DOHH2 (cell line): ENCODE measurements around the gene CHEK1.
A peak's percentile ranks its signal among the peaks of the same experiment; 100 is the strongest.

Source experiments
- H3F3A ChIP-seq: fragments of 200-600 bp; sonication (generic), shearing (Covaris generic); 2 replicates; pipeline ENCODE4 v1.6.0; 2016; ENCODE audit warnings: antibody characterized with exemption, mild to moderate bottlenecking; ENCODE audit not compliant: control insufficient read depth, insufficient read depth
- H3K27ac ChIP-seq: fragments of 200-600 bp; sonication (generic); 2 replicates; pipeline ENCODE4 v1.5.1; 2014; ENCODE audit warnings: low read depth, mild to moderate bottlenecking, low read length, moderate library complexity
- H3K27me3 ChIP-seq: fragments of 200-600 bp; sonication (generic); 2 replicates; pipeline ENCODE4 v1.6.1; 2014; ENCODE audit warnings: mild to moderate bottlenecking, low read length, mixed read lengths; ENCODE audit not compliant: control insufficient read depth
- H3K36me3 ChIP-seq: fragments of 200-600 bp; sonication (generic); 2 replicates; pipeline ENCODE4 v1.6.1; 2014; ENCODE audit warnings: mild to moderate bottlenecking, low read length, moderate library complexity, mixed read lengths; ENCODE audit not compliant: control insufficient read depth
- H3K4me1 ChIP-seq: fragments of 200-600 bp; sonication (generic); 2 replicates; pipeline ENCODE4 v1.6.1; 2014; ENCODE audit warnings: mild to moderate bottlenecking, low read length, mixed read lengths; ENCODE audit not compliant: control insufficient read depth
- H3K4me2 ChIP-seq: fragments of 200-600 bp; sonication (generic); 2 replicates; pipeline ENCODE4 v1.6.0; 2014; ENCODE audit warnings: mild to moderate bottlenecking, low read length, moderate library complexity
- H3K4me3 ChIP-seq: fragments of 200-600 bp; sonication (generic); 2 replicates; pipeline ENCODE4 v1.5.1; 2014; ENCODE audit warnings: mild to moderate bottlenecking, low read length, mixed read lengths
- H3K79me2 ChIP-seq: fragments of 200-600 bp; sonication (generic); 2 replicates; pipeline ENCODE4 v1.6.1; 2014; ENCODE audit warnings: mild to moderate bottlenecking, low read length, mixed read lengths; ENCODE audit not compliant: control insufficient read depth
- H3K9me2 ChIP-seq: fragments of 200-600 bp; sonication (generic); replicated peaks from 2 replicates; pipeline ENCODE4 v1.6.1; 2014; ENCODE audit warnings: mild to moderate bottlenecking, low read length, mixed read lengths; ENCODE audit not compliant: control insufficient read depth
- H3K9me3 ChIP-seq: fragments of 200-600 bp; sonication (generic); 2 replicates; pipeline ENCODE4 v1.6.1; 2014; ENCODE audit warnings: antibody characterized with exemption, low read length, mixed read lengths; ENCODE audit not compliant: control insufficient read depth, insufficient read depth
- H4K20me1 ChIP-seq: fragments of 200-600 bp; sonication (generic); 2 replicates; pipeline ENCODE4 v1.6.0; 2014; ENCODE audit warnings: low read depth, mild to moderate bottlenecking, antibody characterized with exemption, low read length, moderate library complexity; ENCODE audit not compliant: control insufficient read depth, insufficient read depth
- EZH2phosphoT487 ChIP-seq: fragments of 200-600 bp; sonication (generic); IDR thresholded peaks from 2 replicates; pipeline ENCODE4 v1.6.1; 2017; ENCODE audit warnings: borderline replicate concordance, mild to moderate bottlenecking, antibody characterized with exemption, low read length, moderate library complexity, mixed read lengths
- TF ChIP-seq, protein P1 (sequence below): fragments of 200-600 bp; sonication (generic); IDR thresholded peaks from one replicate; pipeline ENCODE4 v1.5.1; 2014; ENCODE audit warnings: antibody characterized with exemption, mild to moderate bottlenecking, low read depth, low read length; ENCODE audit not compliant: poor library complexity, severe bottlenecking

The CHEK1 gene

DNA sequence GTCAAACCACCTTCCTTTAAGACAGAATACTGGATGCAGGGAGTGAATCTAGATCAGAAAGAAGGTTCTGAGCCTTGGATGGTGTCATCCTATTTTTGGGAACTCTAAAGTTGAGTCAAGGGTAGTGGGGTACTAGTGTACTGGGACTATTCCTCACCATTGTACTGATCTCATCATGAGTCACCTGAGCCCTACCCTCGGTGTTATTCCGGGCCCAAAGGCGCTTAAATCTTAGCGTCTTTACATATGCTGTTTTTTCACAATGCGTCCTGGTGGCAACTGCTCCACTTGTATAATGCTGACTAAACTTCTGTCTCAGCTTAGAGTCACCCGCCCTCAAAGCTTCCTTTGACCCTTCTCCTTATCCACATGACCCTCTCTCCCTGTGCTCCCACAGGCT is 95.8 kb downstream of the CHEK1 start:
- H3K9me3 ChIP-seq, result no peaks in the 10 kb centered on the region
- H3F3A ChIP-seq, result no peaks in the 10 kb centered on the region
- H3K4me3 ChIP-seq, result no peak overlapping the region
- peaks cover 11% of the 10 kb centered on the region for H3K27me3 ChIP-seq
- H3K4me2 ChIP-seq, result no peak overlapping the region
- H3K36me3 ChIP-seq, result no peaks in the 10 kb centered on the region
- H3K27ac ChIP-seq, result no peak overlapping the region
- no peaks in the 10 kb centered on the region for H3K4me1 ChIP-seq
- H3K9me2 ChIP-seq, result no peaks in the 10 kb centered on the region
- TF ChIP-seq, protein P1, sequence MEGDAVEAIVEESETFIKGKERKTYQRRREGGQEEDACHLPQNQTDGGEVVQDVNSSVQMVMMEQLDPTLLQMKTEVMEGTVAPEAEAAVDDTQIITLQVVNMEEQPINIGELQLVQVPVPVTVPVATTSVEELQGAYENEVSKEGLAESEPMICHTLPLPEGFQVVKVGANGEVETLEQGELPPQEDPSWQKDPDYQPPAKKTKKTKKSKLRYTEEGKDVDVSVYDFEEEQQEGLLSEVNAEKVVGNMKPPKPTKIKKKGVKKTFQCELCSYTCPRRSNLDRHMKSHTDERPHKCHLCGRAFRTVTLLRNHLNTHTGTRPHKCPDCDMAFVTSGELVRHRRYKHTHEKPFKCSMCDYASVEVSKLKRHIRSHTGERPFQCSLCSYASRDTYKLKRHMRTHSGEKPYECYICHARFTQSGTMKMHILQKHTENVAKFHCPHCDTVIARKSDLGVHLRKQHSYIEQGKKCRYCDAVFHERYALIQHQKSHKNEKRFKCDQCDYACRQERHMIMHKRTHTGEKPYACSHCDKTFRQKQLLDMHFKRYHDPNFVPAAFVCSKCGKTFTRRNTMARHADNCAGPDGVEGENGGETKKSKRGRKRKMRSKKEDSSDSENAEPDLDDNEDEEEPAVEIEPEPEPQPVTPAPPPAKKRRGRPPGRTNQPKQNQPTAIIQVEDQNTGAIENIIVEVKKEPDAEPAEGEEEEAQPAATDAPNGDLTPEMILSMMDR, result no peak
- TF ChIP-seq EZH2phosphoT487, result no peak
- no peaks in the 10 kb centered on the region for H3K79me2 ChIP-seq
- no peaks in the 10 kb centered on the region for H4K20me1 ChIP-seq

DNA sequence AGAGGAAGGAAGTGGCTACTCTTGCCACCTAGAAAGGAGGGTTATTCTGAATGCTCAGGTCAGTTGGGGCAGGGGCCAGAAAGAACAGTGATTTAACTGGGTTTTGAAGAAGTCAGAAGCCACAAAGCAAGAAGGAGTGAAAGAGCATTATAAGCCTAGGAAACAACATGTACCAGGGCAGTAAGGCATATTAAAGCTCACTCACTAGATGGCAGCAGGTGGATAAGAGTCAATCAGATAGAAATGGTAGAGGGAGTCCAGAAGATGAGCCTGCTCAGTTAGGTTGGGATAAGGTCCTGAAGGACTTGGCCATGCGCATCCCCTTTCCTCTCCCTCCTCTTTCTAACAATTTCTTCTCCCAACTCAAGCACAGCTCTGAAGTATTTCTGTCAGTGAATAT is 99.2 kb downstream of the CHEK1 start:
- Histone ChIP-seq H3K4me1 (no peaks in the 10 kb centered on the region), H3K9me2 (no peaks in the 10 kb centered on the region), H4K20me1 (no peaks in the 10 kb centered on the region), H3K79me2 (no peaks in the 10 kb centered on the region), H3K9me3 (no peaks in the 10 kb centered on the region), H3K36me3 (no peaks in the 10 kb centered on the region), H3K4me3 (no peak overlapping the region), H3K27ac (no peak overlapping the region), H3K4me2 (no peak overlapping the region), H3F3A (no peaks in the 10 kb centered on the region), H3K27me3 (peaks cover 25% of the 10 kb centered on the region)
- TF ChIP-seq EZH2phosphoT487, result no peak
- TF ChIP-seq, protein P1, result peak; percentile 27
